Spinal cord (tissue), 10 donors: ENCODE measurements around the gene GADD45B. TPM values are rescaled to one million over a fixed set of nuclear protein-coding genes. Genes with fewer than 3 reads are reported as not detected.

Source experiments
- DNase-seq, 6 donors: peaks; one replicate each; pipeline versions ENCODE4 v3.0.0 to v3.0.0-alpha.2; 2013 to 2015; ENCODE audit warnings: low spot score in 6 of 6, low read depth in 4 of 6
- H3K27ac ChIP-seq: one replicate; pipeline ENCODE4 v1.5.1; 2013; ENCODE audit warnings: low read depth, low read length, control low read depth
- H3K27me3 ChIP-seq: one replicate; pipeline ENCODE4 v1.6.1; 2013; ENCODE audit warnings: low read length; ENCODE audit not compliant: control insufficient read depth, insufficient read depth
- H3K36me3 ChIP-seq: one replicate; pipeline ENCODE4 v1.6.1; 2013; ENCODE audit warnings: low read length; ENCODE audit not compliant: control insufficient read depth, insufficient read depth
- H3K4me1 ChIP-seq: one replicate; pipeline ENCODE4 v1.6.1; 2013; ENCODE audit warnings: low read length; ENCODE audit not compliant: control insufficient read depth, insufficient read depth
- H3K4me3 ChIP-seq: one replicate; pipeline ENCODE4 v1.5.1; 2013; ENCODE audit warnings: low read depth, low read length, control low read depth
- H3K9me3 ChIP-seq: one replicate; pipeline ENCODE4 v1.6.1; 2013; ENCODE audit warnings: low read length; ENCODE audit not compliant: control insufficient read depth, insufficient read depth
- WGBS: methylation state at CpG from one replicate; pipeline ENCODE4 v1.1.5; 2013; ENCODE audit warnings: missing lambda C conversion rate; ENCODE audit not compliant: insufficient coverage; 5-methylcytosine and 5-hydroxymethylcytosine counted together
- long read RNA-seq, 4 donors: transcript quantifications; one replicate each; lab custom pipeline, GENCODE V29; 2026
- polyA plus RNA-seq, 2 donors: library from polyadenylated mRNA; unstranded; fragments of 120-200 nt; gene quantifications; one replicate each; pipeline ENCODE4 v1.2.1, GENCODE V29; 2013; ENCODE audit not compliant: insufficient read length in 2 of 2
- total RNA-seq, 2 donors: library from RNA; depleted of rRNA in 1 of 2; stranded (reverse); fragments of 120-200 nt in 1 of 2; fragments of >200 nt in 1 of 2; gene quantifications; one replicate each; pipeline versions ENCODE4 v1.2.3 to v1.2.4, GENCODE V29; 2013 to 2014
- donor health status: healthy.

The GADD45B gene
- total RNA-seq (10 to 100 TPM; 21.9 to 50.1 TPM), polyA plus RNA-seq (10 to 100 TPM in 1 of 2 donors, 1 to 10 TPM in 1; 5.3 to 13.6 TPM)
- long read RNA-seq, donor 1, transcript GADD45B-201 (4 exons, 1,373 nt), result major isoform, 5 of 6 reads
- long read RNA-seq, donor 1, partial matches to known transcripts, result 0 of 6 reads
- long read RNA-seq, donor 1, other reads (novel, unspliced or antisense), result 0 of 6 reads
- long read RNA-seq, donor 2, partial matches to known transcripts, result 0 of 2 reads
- long read RNA-seq, donor 2, other reads (novel, unspliced or antisense), result 0 of 2 reads
- long read RNA-seq, donor 3, partial matches to known transcripts, result 0 of 2 reads
- long read RNA-seq, donor 3, other reads (novel, unspliced or antisense), result 0 of 2 reads
- long read RNA-seq, donor 4, transcript GADD45B-201 (4 exons, 1,373 nt), result major isoform, 5 of 9 reads
- long read RNA-seq, donor 4, partial matches to known transcripts, result 0 of 9 reads
- long read RNA-seq, donor 4, other reads (novel, unspliced or antisense), result 0 of 9 reads

- Histone ChIP-seq H3K36me3 (no peaks in the 10 kb centered on the region), H3K4me3 (peak within 1 kb of the TSS; percentile 69), H3K27me3 (peaks cover 53% of the 10 kb centered on the region), H3K9me3 (no peaks in the 10 kb centered on the region), H3K27ac (peak within 1 kb of the TSS; percentile 58), H3K4me1 (peaks cover 53% of the 10 kb centered on the region)
- peak; percentile 91 to 99 (median 94) for DNase-seq
- under 1% methylated on average over 58 of the region's 70 CpGs for WGBS
Observed at GRCh38 chr19:2475702-2476450, at the start of gene GADD45B. Gene GADD45B, plus strand, starts transcription at chr19:2476127. Its CDS starts 232 bp downstream, at chr19:2476359.

- WGBS, result 4% methylated on average over 66 of the region's 66 CpGs
- Histone ChIP-seq H3K27ac (peak overlapping the region; percentile 93), H3K4me3 (peak overlapping the region; percentile 74), H3K36me3 (peaks cover 76% of the 10 kb centered on the region), H3K4me1 (peaks cover 44% of the 10 kb centered on the region), H3K27me3 (no peaks in the 10 kb centered on the region), H3K9me3 (no peaks in the 10 kb centered on the region)
- peak in 5 of 6 donors; percentile 17 to 80 (median 33) for DNase-seq
Observed at GRCh38 chr19:2426611-2427428, 49.1 kb upstream of the GADD45B start.

- no peaks in the 10 kb centered on the region for H3K9me3 ChIP-seq
- peak within 1 kb of the TSS; percentile 74 for H3K4me3 ChIP-seq
- no peaks in the 10 kb centered on the region for H3K27me3 ChIP-seq
- under 1% methylated on average over 73 of the region's 77 CpGs for WGBS
- peak; percentile 92 to 99 (median 98) for DNase-seq
- peaks cover 44% of the 10 kb centered on the region for H3K4me1 ChIP-seq
- peaks cover 78% of the 10 kb centered on the region for H3K36me3 ChIP-seq
- peak within 1 kb of the TSS; percentile 93 for H3K27ac ChIP-seq
Observed at GRCh38 chr19:2427429-2428320, 48.3 kb upstream of the GADD45B start, which contains the start of gene TIMM13. Gene TIMM13, minus strand, starts transcription at chr19:2427586. Its CDS starts 53 bp downstream, at chr19:2427533.

GRCh38 chr19:2428321-2428690 is 47.6 kb upstream of the GADD45B start:
- H3K4me1 ChIP-seq, result peaks cover 44% of the 10 kb centered on the region
- H3K36me3 ChIP-seq, result peaks cover 76% of the 10 kb centered on the region
- H3K27ac ChIP-seq, result peak overlapping the region; percentile 93
- H3K9me3 ChIP-seq, result no peaks in the 10 kb centered on the region
- peak in 4 of 6 donors; percentile 12 to 64 (median 40) for DNase-seq
- 10% methylated on average over 25 of the region's 25 CpGs for WGBS
- no peaks in the 10 kb centered on the region for H3K27me3 ChIP-seq
- H3K4me3 ChIP-seq, result peak overlapping the region; percentile 74

GRCh38 chr19:2428756-2429711 is 46.9 kb upstream of the GADD45B start:
- 64% methylated on average over 20 of the region's 37 CpGs for WGBS
- no peaks in the 10 kb centered on the region for H3K27me3 ChIP-seq
- no peak overlapping the region for H3K4me3 ChIP-seq
- peaks cover 75% of the 10 kb centered on the region for H3K36me3 ChIP-seq
- H3K27ac ChIP-seq, result peak overlapping the region; percentile 93
- DNase-seq, result no peak
- no peaks in the 10 kb centered on the region for H3K9me3 ChIP-seq
- H3K4me1 ChIP-seq, result peaks cover 44% of the 10 kb centered on the region

GRCh38 chr19:2429917-2430535 is 45.9 kb upstream of the GADD45B start:
- WGBS, result 74% methylated on average over 23 of the region's 25 CpGs
- no peaks in the 10 kb centered on the region for H3K9me3 ChIP-seq
- H3K27me3 ChIP-seq, result no peaks in the 10 kb centered on the region
- peaks cover 78% of the 10 kb centered on the region for H3K36me3 ChIP-seq
- no peak overlapping the region for H3K4me3 ChIP-seq
- H3K4me1 ChIP-seq, result peaks cover 37% of the 10 kb centered on the region
- no peak for DNase-seq
- H3K27ac ChIP-seq, result no peak overlapping the region

- Histone ChIP-seq H3K4me3 (no peak overlapping the region), H3K27ac (no peak overlapping the region), H3K27me3 (no peaks in the 10 kb centered on the region), H3K9me3 (no peaks in the 10 kb centered on the region), H3K4me1 (peaks cover 25% of the 10 kb centered on the region), H3K36me3 (peaks cover 73% of the 10 kb centered on the region)
- DNase-seq, result no peak
- 93% methylated on average over 37 of the region's 37 CpGs for WGBS
Observed at GRCh38 chr19:2431318-2432055, 44.4 kb upstream of the GADD45B start.
